Measurements from ENCODE around the gene CHD1L.

DNA sequence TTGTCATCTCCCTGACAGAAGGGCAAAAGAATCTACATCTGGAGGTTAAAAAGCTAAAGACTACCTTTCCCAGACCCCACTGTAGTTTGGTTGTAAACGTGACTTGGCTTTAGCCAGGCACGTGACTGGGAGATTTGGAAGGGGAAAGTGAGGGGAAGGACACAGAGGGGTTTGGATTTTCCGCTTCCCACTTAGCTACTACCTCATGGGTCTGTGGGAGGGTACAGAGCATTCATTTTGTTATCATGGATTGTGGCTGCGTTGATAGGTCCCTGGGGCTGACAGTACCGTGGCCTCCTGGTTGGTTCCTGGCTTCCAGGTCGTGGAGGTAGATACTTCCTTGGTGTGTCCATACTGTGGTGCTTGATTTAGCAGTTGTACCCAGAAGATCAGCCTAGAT is 2.6 kb downstream of the CHD1L start:
- TF ChIP-seq CTCF (IDR thresholded peaks at IDR 0.05; ENCODE audit: low read depth, low read length) (no peak), MYC (IDR thresholded peaks at IDR 0.05; ENCODE audit: low read depth, low read length) (no peak), POLR2A (IDR thresholded peaks at IDR 0.05; ENCODE audit: extremely low read depth, insufficient read length) (no peak), MAX (IDR thresholded peaks at IDR 0.05; ENCODE audit: low read depth, low read length) (no peak)

Data from NB4 (cell line).